GM21447 (cell line): Measurements from ENCODE around the gene PDE12.

Experiments used
- ATAC-seq: cut with Tn5 transposase; IDR thresholded peaks from one replicate; pipeline ENCODE4 v1.9.1; 2021; ENCODE audit not compliant: unreplicated experiment

The PDE12 gene, protein sequence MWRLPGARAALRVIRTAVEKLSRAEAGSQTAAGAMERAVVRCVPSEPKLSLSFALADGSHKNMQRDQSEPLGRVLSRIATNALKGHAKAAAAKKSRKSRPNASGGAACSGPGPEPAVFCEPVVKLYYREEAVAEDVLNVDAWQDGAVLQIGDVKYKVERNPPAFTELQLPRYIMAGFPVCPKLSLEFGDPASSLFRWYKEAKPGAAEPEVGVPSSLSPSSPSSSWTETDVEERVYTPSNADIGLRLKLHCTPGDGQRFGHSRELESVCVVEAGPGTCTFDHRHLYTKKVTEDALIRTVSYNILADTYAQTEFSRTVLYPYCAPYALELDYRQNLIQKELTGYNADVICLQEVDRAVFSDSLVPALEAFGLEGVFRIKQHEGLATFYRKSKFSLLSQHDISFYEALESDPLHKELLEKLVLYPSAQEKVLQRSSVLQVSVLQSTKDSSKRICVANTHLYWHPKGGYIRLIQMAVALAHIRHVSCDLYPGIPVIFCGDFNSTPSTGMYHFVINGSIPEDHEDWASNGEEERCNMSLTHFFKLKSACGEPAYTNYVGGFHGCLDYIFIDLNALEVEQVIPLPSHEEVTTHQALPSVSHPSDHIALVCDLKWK

GRCh38 chr3:57555738-57556458, at the start of gene PDE12:
PDE12 (plus strand) TSS chr3:57556274; CDS start chr3:57556380, 106 bp downstream.
- ATAC-seq = peak; percentile 91

DNA sequence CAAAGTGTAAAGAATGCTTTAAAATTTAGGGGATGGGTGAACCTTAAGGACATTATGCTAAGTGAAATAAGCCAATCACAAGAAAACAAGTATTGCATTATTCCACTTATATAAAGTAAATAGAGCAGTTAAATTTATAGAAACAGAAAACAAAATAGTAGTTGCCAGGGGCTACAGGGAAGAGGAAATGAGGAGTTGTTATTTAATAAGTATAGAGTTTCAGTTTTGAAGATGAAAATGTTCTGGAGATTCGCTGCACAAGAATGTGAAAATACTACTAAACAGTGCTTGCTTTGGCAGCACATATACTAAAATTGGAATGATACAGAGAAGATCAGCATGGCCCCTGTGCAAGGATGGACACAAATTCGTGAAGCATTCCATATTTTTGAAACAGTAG, 43.9 kb upstream of the PDE12 start:
- ATAC-seq = no peak

GRCh38 chr3:57518276-57518915, 37.7 kb upstream of the PDE12 start:
- ATAC-seq = no peak

GRCh38 chr3:57530071-57530608, 25.9 kb upstream of the PDE12 start:
- ATAC-seq = no peak

GRCh38 chr3:57538465-57538864, 17.6 kb upstream of the PDE12 start:
- ATAC-seq = no peak

GRCh38 chr3:57544181-57545125, 11.6 kb upstream of the PDE12 start, which contains the start of gene DNAH12:
DNAH12 (minus strand) TSS chr3:57544344; CDS start chr3:57542870, 1,474 bp downstream.
- no peak for ATAC-seq

DNA sequence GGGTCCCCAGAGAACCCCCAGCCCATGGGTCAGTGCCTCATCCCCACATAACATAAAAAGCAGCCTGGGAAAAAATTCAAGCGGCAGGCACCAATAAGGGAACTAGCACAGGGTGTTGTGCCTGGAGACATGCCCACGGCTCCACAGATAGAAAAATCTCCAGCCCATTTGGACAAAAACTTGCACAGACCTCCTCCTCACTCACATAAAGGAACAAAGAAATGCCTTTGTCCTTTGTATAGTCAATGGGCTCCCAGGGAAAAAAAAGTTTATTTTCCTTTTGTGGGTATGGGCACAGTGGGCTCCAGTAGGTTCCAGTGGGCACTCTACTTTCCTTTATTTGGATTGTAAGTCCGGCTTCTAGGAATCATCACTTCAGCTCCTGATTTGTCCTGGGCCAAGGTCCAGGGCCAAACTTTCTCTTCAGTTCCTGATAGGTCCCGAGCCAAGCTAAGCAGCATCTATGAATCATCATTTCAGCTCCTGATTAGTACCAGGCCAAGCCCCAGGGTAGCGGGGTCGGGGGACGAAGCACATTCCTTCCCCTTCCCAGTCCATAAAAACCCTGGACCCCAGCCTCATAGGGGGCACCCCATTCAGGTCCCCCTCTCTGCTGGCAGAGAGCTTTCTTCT, 10.3 kb upstream of the PDE12 start:
- no peak for ATAC-seq

- no peak for ATAC-seq
Measured at GRCh38 chr3:57546616-57547015, 9.5 kb upstream of the PDE12 start.

GRCh38 chr3:57555306-57555705, 768 bp upstream of the PDE12 start:
- no peak for ATAC-seq

DNA sequence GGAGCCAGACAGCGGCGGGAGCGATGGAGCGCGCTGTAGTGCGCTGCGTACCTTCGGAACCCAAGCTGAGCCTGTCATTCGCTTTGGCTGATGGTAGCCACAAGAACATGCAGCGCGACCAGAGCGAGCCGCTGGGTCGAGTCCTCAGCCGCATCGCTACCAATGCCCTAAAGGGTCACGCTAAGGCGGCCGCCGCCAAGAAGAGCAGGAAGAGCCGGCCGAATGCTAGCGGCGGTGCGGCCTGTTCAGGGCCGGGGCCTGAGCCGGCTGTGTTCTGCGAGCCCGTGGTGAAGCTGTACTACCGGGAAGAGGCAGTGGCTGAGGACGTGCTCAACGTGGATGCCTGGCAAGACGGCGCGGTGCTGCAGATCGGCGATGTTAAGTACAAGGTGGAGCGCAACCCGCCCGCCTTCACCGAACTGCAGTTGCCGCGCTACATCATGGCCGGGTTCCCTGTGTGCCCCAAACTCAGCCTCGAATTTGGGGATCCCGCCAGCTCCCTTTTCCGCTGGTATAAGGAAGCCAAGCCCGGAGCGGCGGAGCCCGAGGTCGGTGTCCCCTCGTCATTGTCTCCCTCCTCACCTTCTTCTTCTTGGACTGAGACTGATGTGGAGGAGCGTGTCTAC, 498 bp downstream of the PDE12 start:
- peak; percentile 30 for ATAC-seq

DNA sequence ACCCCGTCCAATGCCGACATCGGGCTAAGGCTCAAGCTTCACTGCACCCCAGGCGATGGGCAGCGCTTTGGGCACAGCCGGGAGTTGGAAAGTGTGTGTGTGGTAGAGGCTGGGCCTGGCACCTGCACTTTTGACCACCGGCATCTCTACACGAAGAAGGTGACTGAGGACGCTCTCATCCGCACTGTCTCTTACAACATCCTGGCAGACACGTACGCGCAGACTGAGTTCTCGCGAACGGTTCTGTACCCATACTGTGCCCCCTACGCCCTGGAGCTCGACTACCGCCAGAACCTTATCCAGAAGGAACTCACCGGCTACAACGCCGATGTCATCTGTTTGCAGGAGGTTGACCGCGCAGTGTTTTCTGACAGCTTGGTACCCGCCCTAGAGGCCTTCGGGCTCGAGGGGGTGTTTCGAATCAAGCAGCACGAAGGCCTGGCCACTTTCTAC, 1.0 kb downstream of the PDE12 start:
- peak; percentile 10 for ATAC-seq

DNA sequence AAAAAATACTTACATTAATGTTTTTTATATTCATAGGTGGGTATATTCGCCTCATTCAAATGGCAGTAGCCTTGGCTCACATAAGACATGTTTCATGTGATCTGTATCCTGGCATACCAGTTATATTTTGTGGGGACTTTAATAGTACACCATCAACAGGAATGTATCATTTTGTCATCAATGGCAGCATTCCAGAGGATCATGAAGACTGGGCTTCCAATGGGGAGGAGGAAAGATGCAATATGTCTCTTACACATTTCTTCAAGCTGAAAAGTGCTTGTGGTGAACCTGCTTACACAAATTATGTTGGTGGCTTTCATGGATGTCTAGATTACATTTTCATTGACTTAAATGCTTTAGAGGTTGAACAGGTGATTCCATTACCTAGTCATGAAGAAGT, 3.5 kb downstream of the PDE12 start:
- ATAC-seq = no peak

- no peak for ATAC-seq
Measured at GRCh38 chr3:57569859-57570450, 13.9 kb downstream of the PDE12 start.

GRCh38 chr3:57570878-57571277, 14.8 kb downstream of the PDE12 start:
- ATAC-seq = no peak

DNA sequence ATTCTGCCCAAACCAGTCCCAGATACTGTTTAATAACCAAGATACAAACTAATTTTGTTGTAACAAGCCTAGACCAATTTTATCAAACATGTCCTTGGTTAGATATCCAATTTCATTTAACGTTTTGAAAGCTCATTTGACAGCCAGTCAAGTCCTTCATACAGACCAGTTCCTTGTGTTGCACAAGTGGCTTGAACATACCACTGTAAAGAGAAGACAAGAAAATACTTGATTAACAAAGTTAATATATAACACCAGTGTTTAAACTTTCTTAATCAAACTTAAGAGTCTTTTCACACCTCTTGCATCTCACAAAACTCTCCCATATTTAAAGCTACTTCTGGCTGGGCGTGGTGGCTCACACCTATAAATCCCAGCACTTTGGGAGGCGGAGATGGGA, 16.0 kb downstream of the PDE12 start:
- ATAC-seq = no peak

DNA sequence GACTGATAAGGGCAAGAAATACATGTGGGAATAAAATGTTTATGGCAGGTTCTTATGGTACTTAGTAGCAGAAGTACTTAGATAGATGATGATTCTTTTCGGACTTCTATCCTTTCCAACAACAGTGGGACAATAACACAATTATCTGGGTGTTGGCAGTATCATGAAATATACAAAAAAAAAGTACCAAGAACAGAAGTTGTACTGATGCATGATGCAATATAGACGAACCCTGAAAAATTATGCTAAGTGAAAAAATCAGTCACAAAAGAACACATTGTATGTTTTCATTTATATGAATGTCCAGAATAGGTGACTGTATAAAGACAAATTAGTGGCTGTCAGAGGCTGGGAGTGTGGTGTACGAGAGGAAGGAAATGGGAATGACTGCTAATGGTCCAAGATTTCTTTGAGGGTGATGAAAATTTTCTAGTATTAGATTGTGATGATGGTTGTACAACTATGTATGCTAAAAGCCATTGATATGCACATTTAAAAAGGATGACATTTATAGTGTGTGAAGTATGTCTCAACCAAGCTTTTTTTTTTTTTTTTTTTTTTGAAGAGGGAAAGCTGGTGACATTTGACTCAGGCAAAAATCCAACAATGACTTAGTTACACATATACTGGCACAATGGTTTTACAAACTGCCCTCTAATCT, 20.0 kb downstream of the PDE12 start:
- ATAC-seq = no peak

DNA sequence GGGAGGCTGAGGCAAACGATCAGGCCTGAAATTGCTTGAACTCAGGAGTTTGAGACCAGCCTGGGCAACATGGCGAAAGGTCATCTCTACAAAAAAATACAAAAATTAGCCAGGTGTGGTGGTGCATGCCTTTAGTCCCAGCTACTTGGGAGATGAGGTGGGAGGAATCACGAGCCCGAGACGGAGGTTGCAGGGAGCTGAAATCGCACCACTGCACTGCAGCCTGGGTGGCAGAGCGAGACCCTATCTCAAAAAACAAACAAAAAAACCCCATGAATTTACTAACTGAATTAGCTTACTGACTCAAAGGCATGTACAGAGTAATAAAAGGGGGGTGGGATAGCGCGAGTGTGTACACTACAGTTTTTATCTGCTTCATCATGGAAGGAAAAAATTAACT, 21.7 kb downstream of the PDE12 start:
- ATAC-seq = no peak
